PC-3 (cell line): ENCODE results near the gene LPCAT4.

ENCODE experiments used
- CTCF ChIP-seq: fragments of 300-600 bp; sonication (generic); conservative IDR thresholded peaks from 2 replicates; pipeline ENCODE4 v1.5.1; 2017; ENCODE audit warnings: antibody characterized with exemption, low read depth, mild to moderate bottlenecking, low read length
- EZH2 ChIP-seq: fragments of 300-600 bp; sonication (generic); IDR thresholded peaks from one replicate; pipeline ENCODE4 v1.6.1; 2017; ENCODE audit warnings: antibody characterized with exemption, mild to moderate bottlenecking, low read length; ENCODE audit not compliant: unreplicated experiment
- EZH2phosphoT487 ChIP-seq: fragments of 300-600 bp; sonication (generic); IDR thresholded peaks from 2 replicates; pipeline ENCODE4 v1.6.1; 2018; ENCODE audit warnings: mild to moderate bottlenecking, antibody characterized with exemption, low read length, borderline replicate concordance

GRCh38 chr15:34373951-34374350 lies 7.0 kb upstream of the LPCAT4 start:
- no peak for TF ChIP-seq CTCF
- no peak for TF ChIP-seq EZH2phosphoT487
- TF ChIP-seq EZH2: no peak
